ENCODE results near the gene SAP30L. TPM values are rescaled to one million over a fixed set of nuclear protein-coding genes. Genes with fewer than 3 reads are reported as not detected.

SAP30L gene
- total and polyA plus RNA-seq, 4 donors: 6.3 to 11.1 (median 8.6) TPM

DNA sequence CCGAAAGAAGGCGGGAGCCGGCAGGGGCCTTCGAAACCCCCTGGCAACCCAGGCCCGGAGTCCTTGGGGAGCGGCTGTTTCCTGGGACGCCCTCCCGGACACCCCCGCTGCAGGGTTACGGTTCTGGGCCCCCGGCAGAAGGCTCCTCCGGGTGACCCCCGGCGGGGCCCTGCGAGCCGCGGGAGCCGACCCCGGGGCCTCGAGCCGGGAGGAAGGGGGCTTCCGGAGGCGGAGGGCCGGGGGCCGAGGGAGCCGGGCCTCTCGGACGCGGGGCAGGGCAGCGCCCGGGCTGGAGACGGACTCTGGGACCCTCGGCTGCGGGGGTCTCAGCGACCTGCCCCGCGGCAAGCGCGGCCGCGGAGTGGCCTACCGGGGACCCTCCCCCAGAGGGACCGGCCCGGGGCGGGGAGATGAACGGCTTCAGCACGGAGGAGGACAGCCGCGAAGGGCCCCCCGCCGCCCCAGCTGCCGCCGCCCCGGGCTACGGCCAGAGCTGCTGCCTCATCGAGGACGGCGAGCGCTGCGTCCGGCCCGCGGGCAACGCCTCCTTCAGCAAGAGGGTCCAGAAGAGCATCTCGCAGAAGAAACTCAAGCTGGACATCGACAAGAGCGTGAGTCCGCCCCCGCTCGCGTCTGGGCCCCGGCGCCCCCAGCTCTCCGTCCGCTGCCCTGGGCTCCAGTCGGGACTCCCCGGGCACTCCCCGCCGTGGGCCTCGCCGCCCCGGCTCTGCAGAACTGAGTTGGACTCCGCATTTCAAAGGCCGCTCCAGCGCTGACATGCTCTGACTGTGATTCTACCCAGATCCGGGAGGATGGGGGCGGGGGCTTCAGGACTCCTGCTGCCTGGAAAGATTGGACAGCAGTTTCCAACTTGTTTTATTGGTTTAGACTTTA is 645 bp downstream of the SAP30L start:
- under 1% methylated on average over 87 of the region's 87 CpGs for WGBS
- Histone ChIP-seq H3K9me3 (ENCODE audit: control insufficient read depth in 4 of 4, low read length in 3 of 4) (no peaks in the 10 kb centered on the region), H3K9ac (ENCODE audit: low read depth in 1 of 2, low read length in 2 of 2) (peak overlapping the region in 1 of 2 donors; percentile 61), H3K4me1 (ENCODE audit: control insufficient read depth in 4 of 4, insufficient read depth in 4 of 4, low read length in 3 of 4) (peaks cover 0 to 23% (median 17%) of the 10 kb centered on the region in 4 donors), H3K27me3 (ENCODE audit: control insufficient read depth in 4 of 4, insufficient read depth in 4 of 4, low read length in 3 of 4) (no peaks in the 10 kb centered on the region), H3K36me3 (ENCODE audit: control insufficient read depth in 4 of 4, insufficient read depth in 3 of 4, low read depth in 1 of 4, low read length in 3 of 4) (peaks cover 0 to 14% (median 7%) of the 10 kb centered on the region in 4 donors), H3K4me3 (ENCODE audit: low read depth in 1 of 3, low read length in 3 of 3) (peak overlapping the region; percentile 76 to 97 (median 97)), H3K27ac (ENCODE audit: low read depth in 1 of 2, low read length in 2 of 2) (peak overlapping the region; percentile 65 to 66)
- TF ChIP-seq SP1 (IDR thresholded peaks at IDR 0.05) (peak; percentile 8), JUND (IDR thresholded peaks at IDR 0.05) (no peak), REST (IDR thresholded peaks at IDR 0.05) (peak; percentile 79)
- peak; percentile 67 for DNase-seq (ENCODE audit: low spot score)

GRCh38 chr5:154447089-154447725 is 1.4 kb downstream of the SAP30L start:
- H3K27ac ChIP-seq (ENCODE audit: low read depth in 1 of 2, low read length in 2 of 2): no peak overlapping the region
- TF ChIP-seq FOXA2 (IDR thresholded peaks at IDR 0.05): no peak
- no peak for TF ChIP-seq SP1 (IDR thresholded peaks at IDR 0.05)
- TF ChIP-seq YY1 (IDR thresholded peaks at IDR 0.05): no peak
- no peak for TF ChIP-seq REST (IDR thresholded peaks at IDR 0.05)
- TF ChIP-seq TAF1 (conservative IDR thresholded peaks at IDR 0.05): no peak
- TF ChIP-seq, protein P1, sequence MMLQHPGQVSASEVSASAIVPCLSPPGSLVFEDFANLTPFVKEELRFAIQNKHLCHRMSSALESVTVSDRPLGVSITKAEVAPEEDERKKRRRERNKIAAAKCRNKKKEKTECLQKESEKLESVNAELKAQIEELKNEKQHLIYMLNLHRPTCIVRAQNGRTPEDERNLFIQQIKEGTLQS (IDR thresholded peaks at IDR 0.05): no peak
- no peak for TF ChIP-seq RAD21 (IDR thresholded peaks at IDR 0.05)
- TF ChIP-seq HNF4G (IDR thresholded peaks at IDR 0.05): no peak
- TF ChIP-seq FOXA1 (IDR thresholded peaks at IDR 0.05): no peak
- TF ChIP-seq ZBTB33 (IDR thresholded peaks at IDR 0.05): no peak
- no peak for TF ChIP-seq GABPA (IDR thresholded peaks at IDR 0.05 in 1 of 2, conservative IDR thresholded peaks at IDR 0.05 in 1 of 2)
- no peak for TF ChIP-seq NR2F2 (IDR thresholded peaks at IDR 0.05)
- no peak for TF ChIP-seq MAX (IDR thresholded peaks at IDR 0.05)
- no peak for TF ChIP-seq JUND (IDR thresholded peaks at IDR 0.05)
- no peak for TF ChIP-seq HNF4A (conservative IDR thresholded peaks at IDR 0.05)
- no peak for TF ChIP-seq CTCF (IDR thresholded peaks at IDR 0.05; ENCODE audit: low read depth, low read length, missing input control)
- no peak for TF ChIP-seq RXRA (IDR thresholded peaks at IDR 0.05)
- no peak for DNase-seq (ENCODE audit: low spot score)
- WGBS: 15% methylated on average over 10 of the region's 10 CpGs
- no peaks in the 10 kb centered on the region for H3K27me3 ChIP-seq (ENCODE audit: control insufficient read depth in 4 of 4, insufficient read depth in 4 of 4, low read length in 3 of 4)
- H3K9me3 ChIP-seq (ENCODE audit: control insufficient read depth in 4 of 4, low read length in 3 of 4): no peaks in the 10 kb centered on the region
- H3K36me3 ChIP-seq (ENCODE audit: control insufficient read depth in 4 of 4, insufficient read depth in 3 of 4, low read depth in 1 of 4, low read length in 3 of 4): peaks cover 0 to 16% (median 7%) of the 10 kb centered on the region in 4 donors
- H3K4me1 ChIP-seq (ENCODE audit: control insufficient read depth in 4 of 4, insufficient read depth in 4 of 4, low read length in 3 of 4): peaks cover 0 to 28% (median 19%) of the 10 kb centered on the region in 4 donors
- H3K9ac ChIP-seq (ENCODE audit: low read depth in 1 of 2, low read length in 2 of 2): peak overlapping the region in 1 of 2 donors; percentile 50
- H3K4me3 ChIP-seq (ENCODE audit: low read depth in 1 of 3, low read length in 3 of 3): peak overlapping the region; percentile 76 to 97 (median 97)
